Activated naive CD8-positive, alpha-beta T cell treated with anti-CD3 and anti-CD28 coated beads, Interleukin-2, amount 10 ng/mL, durations not matched to agents 7 days and 5 days (primary cell): Measurements from ENCODE around the gene GPR160. TPM values are rescaled to one million over a fixed set of nuclear protein-coding genes. Genes with fewer than 3 reads are reported as not detected.
"Not testable (repeated sequence)": the region's sequence is repeated elsewhere in the genome, so short reads cannot be mapped to it uniquely, and the experiment has no call there.

Experiments used
- ATAC-seq: fragments of 150-1000 bp; cut with Tn5 transposase; one replicate; pipeline ENCODE4 v1.10.0; 2021; ENCODE audit warnings: low read depth, moderate library complexity
- POLR2A ChIA-PET: fragments of 350-600 bp; sonication (Branson Sonifier 250); formaldehyde crosslinking; loops from one replicate; lab custom pipeline; 2021; ENCODE audit warnings: antibody characterized with exemption; lab: Charles Lee
- DNase-seq: peaks from one replicate; pipeline ENCODE4 v3.0.0; 2021
- H3K27ac Mint-ChIP-seq: one replicate; pipeline ENCODE4 v1.8.0; 2022; ENCODE audit warnings: mild to moderate bottlenecking, mixed read lengths
- H3K27me3 Mint-ChIP-seq: one replicate; pipeline ENCODE4 v1.8.0; 2022; ENCODE audit warnings: mild to moderate bottlenecking, moderate library complexity, mixed read lengths
- H3K36me3 Mint-ChIP-seq: one replicate; pipeline ENCODE4 v1.8.0; 2021; ENCODE audit warnings: mild to moderate bottlenecking, mixed read lengths
- H3K4me1 Mint-ChIP-seq: one replicate; pipeline ENCODE4 v1.8.0; 2021; ENCODE audit warnings: mixed read lengths
- H3K4me3 Mint-ChIP-seq: one replicate; pipeline ENCODE4 v1.8.0; 2022; ENCODE audit warnings: mild to moderate bottlenecking, moderate library complexity, mixed read lengths
- H3K9me3 Mint-ChIP-seq: one replicate; pipeline ENCODE4 v1.8.0; 2021; ENCODE audit warnings: mixed read lengths
- total RNA-seq, 2 experiments: library from RNA; stranded (reverse); gene quantifications; one replicate each; pipeline ENCODE4 v1.2.3, GENCODE V29; 2021

Gene GPR160
- total RNA-seq, 2 experiments from 2014 or later: 9.7 to 10.5 TPM

DNA sequence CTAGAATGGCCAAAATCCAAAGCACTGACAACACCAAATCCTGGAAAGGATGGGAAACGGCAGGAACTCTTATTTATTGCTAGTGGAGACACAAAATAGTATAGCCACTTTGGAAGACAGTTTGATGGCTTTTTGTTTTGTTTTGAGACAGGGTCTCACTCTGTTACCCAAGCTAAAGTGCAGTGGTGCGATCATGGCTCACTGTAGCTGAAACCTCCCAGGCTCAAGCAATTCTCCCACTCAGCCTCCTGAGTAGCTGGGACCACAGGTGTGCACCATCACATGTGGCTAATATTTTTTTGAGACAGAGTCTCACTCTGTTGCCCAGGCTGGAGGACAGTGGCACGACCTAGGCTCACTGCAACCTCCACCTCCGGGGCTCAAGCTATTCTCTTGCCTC is 27.3 kb upstream of the GPR160 start:
- ATAC-seq (no peak), DNase-seq (no peak)
- Mint-ChIP-seq H3K27ac (no peak overlapping the region), H3K27me3 (peaks cover 3% of the 10 kb centered on the region), H3K36me3 (peaks cover 3% of the 10 kb centered on the region), H3K4me3 (no peak overlapping the region), H3K9me3 (no peaks in the 10 kb centered on the region), H3K4me1 (peaks cover 15% of the 10 kb centered on the region)
- POLR2A ChIA-PET: interaction anchor here (2.2 kb wide), 1 partner anchor 11 kb away, joined by 6 read pairs; no protein-coding TSS in a partner anchor

DNA sequence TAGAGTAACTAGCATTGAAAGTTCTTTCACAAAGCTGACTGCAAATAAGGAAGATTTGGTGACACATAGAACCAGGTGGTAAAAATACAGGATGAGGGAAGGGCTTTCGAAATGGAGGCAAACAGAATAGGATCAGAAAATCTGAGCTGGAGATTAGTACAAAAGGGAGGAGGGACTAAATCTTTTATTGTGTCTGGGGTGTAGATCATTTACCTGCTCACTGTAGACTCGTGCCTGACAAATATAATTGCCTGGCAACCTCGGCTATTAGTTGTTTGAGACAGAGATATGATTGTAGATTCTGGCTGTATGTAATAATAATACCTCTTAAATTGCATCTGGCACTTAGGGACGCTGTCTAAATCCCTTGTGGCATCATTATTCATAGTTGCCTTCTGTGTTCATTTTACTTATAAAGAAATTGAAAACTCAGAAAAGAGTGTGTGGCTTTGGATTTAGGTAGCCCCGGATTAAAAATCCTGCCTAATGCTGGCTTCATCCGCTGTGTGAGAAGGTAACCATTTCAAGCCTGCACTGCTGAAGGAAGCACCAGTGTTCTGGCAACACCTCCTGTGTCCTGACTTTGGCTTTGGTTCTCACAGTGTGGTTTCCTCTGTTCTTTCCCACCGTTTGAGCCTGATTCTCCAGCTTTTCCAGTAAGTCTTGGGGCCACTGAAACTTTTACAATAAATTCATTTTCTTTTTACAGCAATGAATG is 25.0 kb upstream of the GPR160 start:
- Mint-ChIP-seq H3K36me3 (no peaks in the 10 kb centered on the region), H3K27ac (no peak overlapping the region), H3K4me3 (no peak overlapping the region), H3K4me1 (peaks cover 2% of the 10 kb centered on the region), H3K9me3 (no peaks in the 10 kb centered on the region), H3K27me3 (peaks cover 11% of the 10 kb centered on the region)
- DNase-seq: no peak
- POLR2A ChIA-PET: interaction anchor here (1.1 kb wide), 1 partner anchor 46 kb away, joined by 3 read pairs; no protein-coding TSS in a partner anchor
- ATAC-seq: no peak

DNA sequence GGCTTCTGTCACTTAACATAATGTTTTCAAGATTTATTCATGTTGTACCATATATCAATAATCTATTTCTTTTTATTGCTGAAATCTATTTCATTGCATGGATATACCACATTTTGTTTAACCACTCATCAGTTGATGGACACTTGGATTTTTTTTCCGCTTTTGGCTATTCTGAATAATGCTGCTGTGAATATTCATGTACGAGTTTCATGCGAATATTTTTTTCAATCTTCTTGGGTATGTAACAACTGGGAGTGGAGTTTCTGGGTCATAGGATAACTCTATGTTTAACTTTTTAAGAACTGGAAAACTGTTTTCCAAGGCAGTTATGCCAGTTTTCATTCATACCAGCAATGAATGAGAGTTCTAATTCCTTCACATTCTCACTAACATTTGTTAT is 21.7 kb upstream of the GPR160 start:
- Mint-ChIP-seq H3K27me3 (peaks cover 11% of the 10 kb centered on the region), H3K36me3 (no peaks in the 10 kb centered on the region), H3K4me3 (no peak overlapping the region), H3K27ac (no peak overlapping the region), H3K4me1 (peaks cover 5% of the 10 kb centered on the region), H3K9me3 (no peaks in the 10 kb centered on the region)
- POLR2A ChIA-PET: no interaction called here
- DNase-seq (no peak), ATAC-seq (no peak)

DNA sequence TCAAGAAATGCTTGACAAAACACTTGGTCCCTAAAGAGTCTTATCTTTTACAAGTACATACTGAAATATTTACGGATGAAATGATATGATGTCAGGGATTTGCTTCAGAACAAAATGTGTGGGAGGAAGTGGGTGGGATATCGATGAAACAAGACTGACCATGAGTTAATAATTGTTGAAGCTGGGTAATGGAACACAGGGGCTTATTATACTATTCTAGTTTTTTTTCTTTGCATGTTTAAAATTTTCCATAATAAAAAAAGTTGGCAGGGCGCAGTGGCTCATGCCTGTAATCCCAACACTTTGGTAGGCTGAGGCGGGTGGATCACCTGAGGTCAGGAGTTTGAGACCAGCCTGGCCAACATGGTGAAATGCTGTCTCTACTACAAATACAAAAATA is 18.5 kb upstream of the GPR160 start:
- H3K27me3 Mint-ChIP-seq, H3K4me1 Mint-ChIP-seq, H3K9me3 Mint-ChIP-seq, DNase-seq, H3K27ac Mint-ChIP-seq, POLR2A ChIA-PET, H3K4me3 Mint-ChIP-seq, ATAC-seq, H3K36me3 Mint-ChIP-seq: not testable (repeated sequence)

DNA sequence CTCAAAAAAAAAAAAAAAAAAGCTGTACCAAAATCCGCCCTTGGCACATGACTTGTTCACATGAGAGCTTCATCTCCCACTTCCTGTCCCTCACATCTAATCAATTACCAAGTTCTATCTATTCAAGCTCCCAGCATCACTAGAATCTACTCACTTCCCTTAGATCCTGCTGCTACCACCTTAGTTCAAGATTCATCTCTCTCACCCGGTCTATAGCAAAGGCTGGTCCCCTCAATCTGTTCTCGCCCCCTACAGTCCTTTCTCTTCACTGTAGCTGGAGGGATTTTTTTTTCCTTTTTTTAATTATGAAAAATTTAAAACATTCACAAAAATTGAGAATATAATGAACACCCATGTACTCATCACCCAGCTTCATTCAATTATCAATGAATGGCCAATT is 16.7 kb upstream of the GPR160 start:
- peaks cover 8% of the 10 kb centered on the region for H3K4me1 Mint-ChIP-seq
- peaks cover 7% of the 10 kb centered on the region for H3K27me3 Mint-ChIP-seq
- DNase-seq: no peak
- no peak overlapping the region for H3K4me3 Mint-ChIP-seq
- peak; percentile 61 for ATAC-seq
- H3K36me3 Mint-ChIP-seq: peaks cover 3% of the 10 kb centered on the region
- H3K27ac Mint-ChIP-seq: no peak overlapping the region
- H3K9me3 Mint-ChIP-seq: peaks cover 4% of the 10 kb centered on the region
- POLR2A ChIA-PET: interaction anchor here (0.5 to 1.6 kb wide), 5 partner anchors 10 to 55 kb away, joined by 3 to 6 read pairs (median 4); no protein-coding TSS in a partner anchor

DNA sequence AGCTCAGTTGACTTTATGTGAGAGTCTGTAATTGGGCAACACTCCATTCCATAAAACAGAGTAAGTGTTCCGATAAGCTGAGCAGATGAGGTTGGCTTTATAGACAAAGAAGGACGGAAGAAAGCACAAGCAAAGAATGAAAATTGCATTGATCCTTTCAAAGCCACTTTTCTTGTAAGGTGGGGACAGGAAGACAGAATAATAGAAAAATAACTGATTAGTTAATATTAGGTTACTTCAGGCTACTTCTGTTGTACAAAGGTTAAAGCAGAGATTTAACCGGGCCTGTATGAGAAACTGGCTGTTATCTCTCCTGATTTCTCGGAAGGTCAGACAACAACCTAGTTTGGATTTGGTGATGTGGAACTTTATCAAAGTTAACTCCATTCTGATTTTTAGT is 15.5 kb upstream of the GPR160 start:
- no peak overlapping the region for H3K4me3 Mint-ChIP-seq
- peaks cover 5% of the 10 kb centered on the region for H3K36me3 Mint-ChIP-seq
- H3K4me1 Mint-ChIP-seq: peaks cover 13% of the 10 kb centered on the region
- POLR2A ChIA-PET: interaction anchor here (1.6 kb wide), 1 partner anchor 15 kb away, joined by 4 read pairs; no protein-coding TSS in a partner anchor
- peaks cover 6% of the 10 kb centered on the region for H3K9me3 Mint-ChIP-seq
- H3K27ac Mint-ChIP-seq: no peak overlapping the region
- no peak for DNase-seq
- no peak for ATAC-seq
- no peaks in the 10 kb centered on the region for H3K27me3 Mint-ChIP-seq

DNA sequence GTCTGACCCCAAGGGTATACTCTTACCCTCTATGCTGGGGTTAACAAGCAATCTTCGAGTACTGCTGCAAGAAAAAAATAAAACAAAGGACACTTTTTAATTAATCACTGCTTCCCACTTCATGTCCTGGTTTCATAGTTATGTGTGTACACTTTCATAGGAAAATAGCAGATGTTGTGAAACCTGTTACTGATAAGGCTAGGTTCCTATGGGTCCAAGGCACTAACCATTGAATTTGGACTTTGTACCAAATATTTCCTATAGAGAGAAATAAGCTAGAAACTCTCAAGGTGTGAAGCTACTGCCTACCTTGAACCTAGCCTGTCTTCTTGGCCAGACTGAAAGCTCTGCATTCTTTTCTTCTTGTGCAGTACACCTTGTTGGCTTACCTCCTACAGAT is 14.6 kb upstream of the GPR160 start:
- no peak overlapping the region for H3K4me3 Mint-ChIP-seq
- no peaks in the 10 kb centered on the region for H3K27me3 Mint-ChIP-seq
- POLR2A ChIA-PET: no interaction called here
- peaks cover 19% of the 10 kb centered on the region for H3K4me1 Mint-ChIP-seq
- H3K9me3 Mint-ChIP-seq: peaks cover 7% of the 10 kb centered on the region
- DNase-seq: no peak
- ATAC-seq: no peak
- no peak overlapping the region for H3K27ac Mint-ChIP-seq
- H3K36me3 Mint-ChIP-seq: peaks cover 6% of the 10 kb centered on the region

DNA sequence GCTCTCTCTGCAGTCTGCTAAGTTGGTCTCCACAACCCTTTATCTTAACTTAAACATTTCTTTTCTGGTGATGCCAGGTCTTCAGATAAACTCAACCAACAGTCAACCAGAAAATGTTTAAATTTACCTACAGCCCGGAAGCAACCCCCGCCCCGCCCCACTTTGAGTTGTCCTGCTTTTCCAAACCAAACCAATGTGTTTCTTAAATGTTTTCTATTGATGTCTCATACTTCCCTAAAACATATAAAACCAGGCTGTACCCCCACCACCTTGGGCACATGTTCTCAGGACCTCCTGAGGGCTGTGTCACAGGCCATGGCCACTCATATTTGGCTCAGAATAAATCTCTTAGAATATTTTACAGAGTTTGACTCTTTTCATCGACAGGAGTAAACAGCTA is 13.2 kb upstream of the GPR160 start:
- Mint-ChIP-seq H3K9me3 (peaks cover 11% of the 10 kb centered on the region), H3K36me3 (peaks cover 6% of the 10 kb centered on the region), H3K27me3 (no peaks in the 10 kb centered on the region), H3K4me1 (peaks cover 17% of the 10 kb centered on the region), H3K4me3 (no peak overlapping the region), H3K27ac (no peak overlapping the region)
- ATAC-seq: no peak
- POLR2A ChIA-PET: interaction anchor here (0.7 kb wide), 1 partner anchor 21 kb away, joined by 5 read pairs; no protein-coding TSS in a partner anchor
- DNase-seq: no peak

DNA sequence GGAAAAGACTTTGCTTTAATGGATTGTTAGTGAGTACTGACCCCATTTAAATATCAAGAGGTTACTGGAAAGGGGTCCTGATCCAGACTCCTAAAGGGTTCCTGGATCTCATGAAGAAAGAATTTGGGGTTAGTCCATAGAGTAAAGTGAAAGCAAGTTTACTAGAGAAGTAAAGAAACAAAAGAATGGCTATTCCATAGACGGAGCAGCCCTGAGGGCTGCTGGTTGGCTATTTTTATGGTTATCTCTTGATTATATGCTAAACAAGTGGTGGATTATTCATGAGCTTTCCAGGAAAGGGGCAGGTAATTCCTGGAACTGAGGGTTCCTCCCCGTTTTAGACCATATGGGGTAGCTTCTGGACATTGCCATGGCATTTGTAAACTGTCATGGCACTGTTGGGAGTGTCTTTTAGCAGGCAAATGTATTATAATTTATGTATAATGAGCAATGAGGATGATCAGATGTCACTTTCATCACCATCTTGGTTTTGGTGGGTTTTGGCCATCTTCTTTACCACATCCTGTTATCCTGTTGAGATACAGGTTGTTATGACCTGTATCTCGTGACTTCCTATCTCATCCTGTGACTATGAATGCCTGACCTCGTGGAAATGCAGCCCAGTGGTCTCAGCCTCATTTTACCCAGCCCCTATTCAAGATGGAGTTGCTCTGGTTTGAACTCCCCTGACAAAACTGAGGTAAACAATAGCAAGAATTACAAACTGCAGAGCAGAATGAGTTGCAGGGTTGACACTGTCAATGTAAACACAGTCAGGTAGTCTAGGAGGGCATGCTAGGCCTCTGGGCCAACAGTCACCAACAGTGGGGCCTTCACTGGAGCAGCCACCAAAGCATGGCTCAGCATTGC is 10.3 kb upstream of the GPR160 start:
- ATAC-seq (peak; percentile 74), DNase-seq (no peak)
- peaks cover 11% of the 10 kb centered on the region for H3K9me3 Mint-ChIP-seq
- no peaks in the 10 kb centered on the region for H3K27me3 Mint-ChIP-seq
- peak overlapping the region; percentile 75 for H3K27ac Mint-ChIP-seq
- peaks cover 6% of the 10 kb centered on the region for H3K36me3 Mint-ChIP-seq
- H3K4me1 Mint-ChIP-seq: peaks cover 19% of the 10 kb centered on the region
- POLR2A ChIA-PET: no interaction called here
- peak overlapping the region; percentile 45 for H3K4me3 Mint-ChIP-seq

DNA sequence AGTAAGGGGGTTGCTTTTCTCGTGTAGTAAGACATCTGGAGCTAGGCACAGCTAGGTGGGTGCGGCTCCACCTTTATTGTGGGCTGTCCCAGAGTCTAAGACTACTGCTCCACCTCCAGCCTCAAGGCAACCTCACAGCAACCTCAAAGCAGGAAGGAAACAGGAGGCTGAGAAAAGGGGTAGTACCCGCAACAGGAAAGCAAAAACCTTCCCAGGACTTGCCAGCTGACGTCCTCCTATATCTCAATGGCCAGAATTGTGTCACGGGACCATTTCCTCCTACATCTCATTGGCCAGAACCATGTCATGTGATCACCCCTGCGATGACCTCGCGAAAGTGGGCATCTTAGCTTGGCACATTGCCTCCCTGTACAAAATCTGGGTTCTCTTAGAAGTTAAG is 4.3 kb upstream of the GPR160 start:
- no peaks in the 10 kb centered on the region for H3K27me3 Mint-ChIP-seq
- H3K4me3 Mint-ChIP-seq: peak overlapping the region; percentile 49
- POLR2A ChIA-PET: interaction anchor here (1.1 to 1.7 kb wide), 6 partner anchors 29 to 269 kb away, joined by 3 to 5 read pairs (median 4); partner anchors contain the start of gene SEC62
- DNase-seq (peak; percentile 65), ATAC-seq (peak; percentile 79)
- peaks cover 5% of the 10 kb centered on the region for H3K36me3 Mint-ChIP-seq
- peaks cover 21% of the 10 kb centered on the region for H3K4me1 Mint-ChIP-seq
- peak overlapping the region; percentile 67 for H3K27ac Mint-ChIP-seq
- H3K9me3 Mint-ChIP-seq: peaks cover 7% of the 10 kb centered on the region

DNA sequence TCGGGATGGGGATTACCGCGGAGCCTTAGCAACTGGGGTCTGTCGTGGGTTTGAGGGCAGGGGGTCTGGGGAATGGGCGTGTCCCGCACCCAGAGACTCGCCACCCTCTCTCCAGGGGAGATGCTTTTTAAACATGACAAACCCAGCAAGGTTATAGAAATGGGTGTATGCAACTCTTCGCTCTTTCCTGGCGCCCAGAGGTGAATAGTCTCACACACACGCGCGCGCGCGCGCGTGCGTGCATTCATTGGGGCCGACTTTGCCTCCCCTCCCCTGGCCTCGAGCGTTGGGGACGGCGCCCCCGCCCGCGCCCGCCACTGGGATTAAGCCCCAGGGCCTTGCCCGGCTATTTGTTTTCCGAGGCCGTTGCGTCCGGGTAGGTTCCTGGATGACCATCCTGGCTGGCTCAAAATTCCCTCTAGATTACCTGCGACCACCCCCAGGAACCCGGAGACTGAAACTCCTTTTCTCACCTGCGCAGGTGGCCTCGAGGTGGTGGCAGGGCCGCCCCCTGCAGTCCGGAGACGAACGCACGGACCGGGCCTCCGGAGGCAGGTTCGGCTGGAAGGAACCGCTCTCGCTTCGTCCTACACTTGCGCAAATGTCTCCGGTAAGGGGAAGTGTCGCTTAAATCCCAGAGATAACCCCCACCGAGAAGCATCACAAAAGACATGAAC is 777 bp downstream of the GPR160 start:
- peak; percentile 7 for ATAC-seq
- H3K4me3 Mint-ChIP-seq: peak overlapping the region; percentile 84
- peak overlapping the region; percentile 25 for H3K27ac Mint-ChIP-seq
- DNase-seq: peak; percentile 48
- H3K4me1 Mint-ChIP-seq: peaks cover 14% of the 10 kb centered on the region
- H3K9me3 Mint-ChIP-seq: peaks cover 4% of the 10 kb centered on the region
- peaks cover 6% of the 10 kb centered on the region for H3K36me3 Mint-ChIP-seq
- POLR2A ChIA-PET: interaction anchor here (1.0 to 1.4 kb wide), 2 partner anchors 72 to 274 kb away, joined by 4 to 5 read pairs; partner anchors contain the start of genes SEC62 and TERC
- peaks cover 5% of the 10 kb centered on the region for H3K27me3 Mint-ChIP-seq

DNA sequence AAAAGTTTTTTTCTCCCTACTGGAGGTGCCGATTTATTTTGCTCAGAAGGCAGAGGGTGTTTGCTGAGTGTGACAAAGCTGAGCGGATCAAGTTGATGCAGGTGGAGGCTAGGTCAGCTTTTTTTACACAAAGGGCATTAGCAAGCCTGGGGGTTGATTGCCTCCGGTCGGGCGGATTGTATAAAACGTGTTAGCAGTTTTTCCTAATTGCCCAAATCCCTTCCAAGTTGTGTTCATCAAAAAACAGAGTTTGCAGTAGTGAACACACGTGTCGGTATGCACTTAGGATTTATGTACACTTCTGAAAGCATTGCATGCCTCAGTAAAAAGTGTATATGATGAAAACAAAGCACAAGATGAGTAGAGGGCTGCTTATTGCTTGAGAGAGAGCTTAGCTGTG is 2.6 kb downstream of the GPR160 start:
- H3K27ac Mint-ChIP-seq: no peak overlapping the region
- DNase-seq: no peak
- H3K4me1 Mint-ChIP-seq: peaks cover 10% of the 10 kb centered on the region
- POLR2A ChIA-PET: interaction anchor here (0.5 kb wide), 1 partner anchor 127 kb away, joined by 5 read pairs; no protein-coding TSS in a partner anchor
- no peaks in the 10 kb centered on the region for H3K9me3 Mint-ChIP-seq
- peaks cover 5% of the 10 kb centered on the region for H3K27me3 Mint-ChIP-seq
- no peak overlapping the region for H3K4me3 Mint-ChIP-seq
- no peak for ATAC-seq
- H3K36me3 Mint-ChIP-seq: peaks cover 2% of the 10 kb centered on the region

DNA sequence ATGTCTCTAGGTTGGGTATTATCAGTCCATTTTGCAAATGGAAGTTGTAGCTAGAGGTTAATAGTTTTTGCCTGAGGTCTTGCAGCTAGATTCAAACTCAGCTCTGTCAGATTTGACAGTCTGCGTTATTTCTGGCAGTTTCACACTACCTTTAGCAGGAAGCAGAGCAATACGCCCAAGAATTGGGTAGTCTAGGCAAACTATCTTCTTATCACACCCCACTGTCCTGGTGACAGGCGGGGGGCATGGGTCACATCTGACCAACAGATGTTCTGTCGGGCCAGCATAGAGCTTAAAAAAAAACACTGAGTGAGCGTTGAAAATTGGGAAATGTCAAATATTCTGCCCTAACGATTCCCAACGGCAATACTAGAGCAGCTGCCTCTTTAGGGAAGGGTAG is 5.7 kb downstream of the GPR160 start:
- peaks cover 5% of the 10 kb centered on the region for H3K27me3 Mint-ChIP-seq
- H3K4me3 Mint-ChIP-seq: no peak overlapping the region
- ATAC-seq (no peak), DNase-seq (no peak)
- H3K9me3 Mint-ChIP-seq: no peaks in the 10 kb centered on the region
- no peak overlapping the region for H3K27ac Mint-ChIP-seq
- POLR2A ChIA-PET: no interaction called here
- H3K4me1 Mint-ChIP-seq: peaks cover 17% of the 10 kb centered on the region
- H3K36me3 Mint-ChIP-seq: peaks cover 2% of the 10 kb centered on the region
